Measurements from ENCODE around the gene PARD6G.

PARD6G gene

DNA sequence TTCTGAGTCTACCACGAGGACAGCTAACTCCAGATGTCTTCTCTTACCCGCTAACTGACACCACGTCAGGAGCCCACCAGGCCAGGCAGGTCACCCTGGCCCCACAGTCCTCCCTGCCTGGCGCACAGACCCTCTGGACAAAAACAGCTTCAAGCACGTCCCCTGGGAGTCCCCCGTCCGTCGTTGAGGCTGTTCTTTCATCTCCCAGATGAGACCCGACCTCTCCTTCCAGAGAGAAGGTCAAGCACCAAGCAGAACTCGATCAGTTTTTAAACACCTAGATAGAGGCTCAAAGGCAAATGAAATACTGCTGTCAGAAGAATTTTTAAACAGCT is 57.8 kb downstream of the PARD6G start:
- no peak for DNase-seq

DNA sequence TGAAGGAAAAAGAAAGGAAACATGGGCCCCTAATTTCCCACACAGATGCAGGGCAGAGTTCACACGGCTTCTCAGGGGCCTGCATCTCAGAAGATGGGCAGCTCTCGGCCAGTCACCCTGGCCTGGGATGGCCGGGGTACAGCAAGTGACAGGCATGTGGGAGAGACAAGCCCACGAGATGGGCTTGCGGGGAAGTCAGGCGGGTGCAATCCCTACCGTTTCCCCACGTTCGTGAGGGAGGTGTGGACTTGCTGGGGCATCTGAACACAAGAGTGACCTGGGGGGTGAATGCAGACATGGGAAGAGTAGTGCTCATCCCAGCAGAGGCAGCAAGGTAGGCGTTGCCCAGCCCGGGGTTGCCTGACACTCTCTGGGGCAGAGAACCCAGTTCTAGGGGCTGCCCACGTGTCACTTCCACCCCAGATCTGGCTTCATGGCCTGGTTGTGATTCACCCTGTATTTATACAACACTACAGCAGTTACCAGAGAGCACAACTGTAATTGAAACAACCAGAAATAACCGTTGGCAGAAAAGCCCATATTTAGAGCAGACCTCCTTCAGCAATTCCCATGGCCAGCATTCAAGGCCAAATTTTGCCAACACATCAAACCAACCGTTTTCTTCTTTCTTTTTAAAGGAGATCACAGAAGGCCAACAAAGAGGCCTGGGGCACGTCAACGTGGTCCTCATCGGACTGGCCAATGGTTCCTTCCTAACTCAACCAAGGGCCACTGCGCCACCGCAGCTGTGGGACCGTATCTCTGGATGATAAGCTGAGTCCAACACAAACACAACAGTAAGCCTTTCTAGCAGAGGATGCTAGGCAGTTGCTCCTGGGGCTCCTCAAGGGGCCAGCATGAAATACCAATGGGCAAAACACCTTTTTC is 58.4 kb downstream of the PARD6G start:
- DNase-seq, result no peak

GRCh38 chr18:80187956-80188642 is 59.2 kb downstream of the PARD6G start:
- no peak for DNase-seq

DNA sequence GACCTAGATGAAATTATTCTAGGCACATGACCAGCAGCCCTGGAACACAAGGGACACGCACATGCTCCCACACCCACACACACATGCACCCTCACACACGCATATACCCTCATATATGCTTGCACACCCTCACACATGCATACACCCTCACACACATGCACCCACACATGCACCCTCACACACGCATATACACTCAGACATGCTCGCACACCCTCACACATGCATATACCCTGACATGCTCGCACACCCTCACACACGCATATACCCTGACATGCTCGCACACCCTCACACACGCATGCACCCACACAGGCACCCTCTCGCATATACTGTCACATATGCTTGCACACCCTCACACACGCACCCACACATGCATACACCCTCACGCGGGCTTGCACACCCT is 61.8 kb downstream of the PARD6G start:
- DNase-seq, result no peak

DNA sequence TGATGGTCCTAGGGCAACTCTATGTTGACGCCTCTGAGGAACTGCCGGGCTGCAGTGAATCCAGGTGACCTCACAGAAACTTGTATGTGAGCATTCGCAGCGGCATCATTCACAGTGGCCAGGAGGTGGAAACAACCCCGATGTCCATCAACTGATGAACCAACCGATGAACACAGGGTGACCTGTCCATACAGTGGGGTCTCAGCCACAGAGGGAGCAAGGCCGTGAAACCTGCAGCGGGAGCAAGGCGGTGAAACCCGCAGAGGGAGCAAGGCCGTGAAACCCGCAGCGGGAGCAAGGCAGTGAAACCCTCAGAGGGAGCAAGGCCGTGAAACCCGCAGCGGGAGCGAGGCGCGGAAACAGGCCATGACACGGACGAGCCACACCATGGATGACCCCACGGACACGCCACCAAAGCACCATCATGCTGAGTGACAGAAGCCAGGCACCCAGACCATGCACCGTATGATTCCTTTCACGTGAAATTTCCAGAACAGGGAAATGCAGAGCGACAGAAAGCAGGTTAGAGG is 63.0 kb downstream of the PARD6G start:
- DNase-seq, result no peak

GRCh38 chr18:80183273-80184050 is 63.9 kb downstream of the PARD6G start:
- no peak for DNase-seq

GRCh38 chr18:80182855-80183254 is 64.5 kb downstream of the PARD6G start:
- no peak for DNase-seq

- no peak for DNase-seq
Observed at GRCh38 chr18:80181642-80182461, 65.5 kb downstream of the PARD6G start.

GRCh38 chr18:80180778-80181564 is 66.3 kb downstream of the PARD6G start:
- no peak for DNase-seq

DNA sequence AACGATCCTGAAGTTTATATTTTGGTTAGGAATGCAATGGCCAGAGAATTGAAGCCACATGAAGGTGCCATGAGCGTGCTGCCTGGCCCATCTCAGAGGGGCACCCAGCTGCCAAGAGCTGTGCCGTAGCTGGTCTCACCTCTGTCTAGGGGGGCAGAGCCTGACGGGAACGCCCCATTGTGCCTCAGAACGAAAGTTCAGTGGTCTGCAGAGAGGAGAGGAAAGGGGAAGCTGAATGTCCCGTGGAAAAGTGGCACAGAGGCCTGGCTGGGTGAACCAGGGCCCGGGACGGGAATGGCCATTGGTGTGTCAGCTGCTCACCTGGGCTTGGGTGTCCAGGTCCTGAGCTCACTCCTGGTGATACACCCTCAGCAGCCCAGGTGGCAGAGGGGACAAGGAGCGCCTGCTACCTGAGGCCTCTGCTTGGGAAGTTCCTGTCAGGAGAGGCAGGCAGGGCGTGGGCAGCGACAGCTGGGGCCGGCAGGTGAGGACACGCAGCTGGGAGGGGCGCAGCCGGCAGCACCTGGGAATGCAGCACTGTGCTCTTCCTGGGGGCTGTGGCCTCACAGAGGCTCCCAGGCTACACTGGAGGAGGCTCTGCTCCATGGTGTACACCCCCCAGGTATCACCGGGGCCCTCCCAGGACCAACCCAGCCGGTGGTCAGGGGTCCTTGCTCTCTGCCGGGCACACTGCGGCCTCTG is 67.3 kb downstream of the PARD6G start:
- DNase-seq, result no peak

DNA sequence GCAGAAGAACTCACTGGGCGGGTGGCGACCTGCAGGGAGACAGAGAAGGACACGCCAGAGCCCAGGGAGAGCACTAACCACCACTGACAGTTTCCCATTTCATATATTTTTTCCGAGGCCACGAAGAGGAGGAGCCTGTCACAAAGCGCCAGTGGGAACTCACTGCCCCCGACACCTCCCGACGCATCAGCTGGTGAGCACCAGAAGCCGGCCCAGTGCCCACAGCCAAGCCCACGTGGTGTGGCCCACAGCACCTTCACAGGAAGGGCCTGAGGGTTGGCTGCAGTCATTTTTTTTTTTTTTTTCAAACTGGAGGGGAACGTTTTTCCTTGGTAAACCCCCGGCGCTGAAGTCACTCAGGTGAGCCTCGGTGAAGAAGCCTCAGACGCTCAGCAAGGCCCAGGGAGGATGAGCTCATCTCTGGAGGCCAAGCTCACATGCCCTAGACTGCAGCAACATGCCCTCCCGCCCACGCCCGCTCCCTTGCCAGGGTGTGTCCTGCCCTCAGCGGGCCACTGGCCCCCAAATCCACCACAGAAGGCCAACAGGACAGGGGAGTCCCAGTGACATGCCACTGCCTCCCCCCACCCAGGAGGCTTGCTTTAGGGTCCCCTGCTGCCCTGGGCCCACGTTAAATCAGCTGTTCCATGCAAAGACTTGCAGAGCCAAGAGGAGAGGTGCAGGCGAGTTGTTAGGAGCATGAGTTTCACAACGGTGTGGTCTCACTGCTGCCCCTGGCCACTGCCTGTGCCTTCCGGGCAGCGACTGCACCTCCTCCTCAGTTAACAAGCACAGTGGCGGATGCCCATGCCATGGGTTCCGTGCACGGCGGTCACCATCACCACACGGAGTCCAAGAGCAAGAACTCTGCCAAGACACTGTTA is 68.1 kb downstream of the PARD6G start:
- no peak for DNase-seq

DNA sequence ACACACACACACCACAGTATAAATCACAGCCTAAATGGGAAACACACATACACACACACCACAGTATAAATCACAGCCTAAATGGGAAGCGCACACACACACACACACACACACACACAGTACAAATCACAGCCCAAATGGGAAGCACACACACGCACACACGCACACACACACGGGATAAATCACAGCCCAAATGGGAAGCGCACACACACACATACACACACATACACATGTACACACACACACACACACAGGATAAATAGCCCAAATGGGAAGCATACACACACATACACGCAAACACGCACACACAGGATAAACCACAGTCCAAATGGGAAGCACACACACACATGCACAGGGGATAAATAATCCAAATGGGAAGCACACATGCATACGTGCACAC is 70.2 kb downstream of the PARD6G start:
- DNase-seq, result no peak

DNA sequence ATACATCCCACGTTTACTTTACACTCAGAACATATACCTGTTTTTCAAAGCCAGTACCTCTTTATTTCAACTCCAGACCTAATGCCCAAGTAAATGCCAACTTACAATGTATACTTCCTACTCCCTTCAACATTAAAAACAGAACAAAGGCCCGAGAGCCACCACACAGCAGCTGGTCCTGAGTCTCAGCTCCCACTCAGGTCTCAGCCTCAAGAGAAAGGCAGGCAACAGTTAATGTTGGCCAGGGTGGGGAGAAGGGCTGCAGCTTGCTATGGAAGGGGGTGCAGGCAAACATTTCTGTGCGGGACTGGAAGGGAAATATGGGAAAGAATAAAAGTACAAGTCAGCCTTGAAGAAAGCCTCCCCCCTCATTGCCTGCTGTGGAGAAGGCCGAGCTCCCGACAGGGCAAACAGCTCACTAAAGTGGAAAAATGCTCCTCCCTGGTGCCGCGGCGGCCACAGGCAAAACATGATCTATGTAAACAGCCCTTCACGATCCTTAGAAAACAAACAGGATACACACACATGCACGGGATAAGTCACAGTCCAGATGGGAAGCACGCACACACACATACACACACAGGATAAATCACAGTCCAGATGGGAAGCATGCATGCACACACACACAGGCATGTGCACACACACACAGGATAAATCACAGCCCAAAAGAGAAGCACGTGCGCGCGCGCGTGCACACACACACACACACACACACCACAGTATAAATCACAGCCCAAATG is 70.8 kb downstream of the PARD6G start:
- no peak for DNase-seq

DNA sequence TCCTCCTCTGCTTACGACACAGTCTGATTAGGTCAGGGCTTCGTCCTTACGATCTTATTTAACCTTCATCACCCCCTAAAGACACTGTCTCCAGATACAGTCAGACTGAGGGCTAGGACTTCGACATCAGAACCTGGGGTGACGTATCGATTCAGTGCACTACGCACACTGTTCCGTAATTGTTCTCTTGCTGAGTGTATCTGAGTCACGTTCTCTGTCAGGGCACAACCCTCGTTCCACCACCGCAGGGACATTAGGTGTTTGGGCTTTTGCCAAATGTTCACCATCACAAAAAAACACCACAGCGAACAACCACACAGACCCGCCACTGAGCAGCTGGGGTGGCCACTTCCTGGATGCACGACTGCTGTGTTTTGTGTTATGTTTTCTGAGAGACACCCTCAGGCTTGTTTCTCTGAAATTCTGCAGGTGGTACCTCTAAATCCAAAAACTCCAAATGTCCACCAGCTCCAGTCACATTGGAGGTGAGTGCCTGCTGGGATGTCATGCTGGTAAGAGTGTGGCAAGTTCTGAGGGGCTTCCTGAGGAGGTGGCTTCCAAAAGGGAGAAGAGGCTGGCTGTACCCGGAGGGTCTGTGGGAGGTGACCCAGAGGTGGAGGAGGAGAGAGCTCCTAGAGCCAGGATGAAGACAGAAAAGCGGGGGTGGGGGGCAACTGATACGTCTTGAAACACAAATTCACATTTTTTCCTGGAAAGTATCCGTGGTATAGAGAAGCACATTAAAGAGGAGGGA is 71.7 kb downstream of the PARD6G start:
- DNase-seq, result no peak

- DNase-seq, result no peak
Observed at GRCh38 chr18:80173060-80173459, 74.3 kb downstream of the PARD6G start.

DNA sequence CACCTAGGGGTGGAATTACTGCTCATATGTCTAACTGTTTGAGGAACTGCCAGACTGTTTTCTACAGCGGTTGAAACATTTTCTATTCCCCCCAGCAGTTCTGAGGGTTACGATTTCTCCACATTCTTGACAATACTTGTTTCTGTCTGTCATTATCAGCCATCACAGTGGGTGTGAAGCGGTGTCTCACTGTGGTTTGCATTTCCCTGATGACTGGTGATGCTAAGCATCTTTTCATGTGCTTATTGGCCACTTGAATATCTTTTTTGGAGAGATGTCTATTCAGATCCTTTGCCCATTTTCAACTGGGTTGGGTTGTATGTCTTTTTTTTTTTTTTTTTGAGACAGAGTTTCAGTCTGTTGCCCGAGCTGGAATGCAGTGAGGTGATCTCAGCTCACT is 75.3 kb downstream of the PARD6G start:
- no peak for DNase-seq

DNA sequence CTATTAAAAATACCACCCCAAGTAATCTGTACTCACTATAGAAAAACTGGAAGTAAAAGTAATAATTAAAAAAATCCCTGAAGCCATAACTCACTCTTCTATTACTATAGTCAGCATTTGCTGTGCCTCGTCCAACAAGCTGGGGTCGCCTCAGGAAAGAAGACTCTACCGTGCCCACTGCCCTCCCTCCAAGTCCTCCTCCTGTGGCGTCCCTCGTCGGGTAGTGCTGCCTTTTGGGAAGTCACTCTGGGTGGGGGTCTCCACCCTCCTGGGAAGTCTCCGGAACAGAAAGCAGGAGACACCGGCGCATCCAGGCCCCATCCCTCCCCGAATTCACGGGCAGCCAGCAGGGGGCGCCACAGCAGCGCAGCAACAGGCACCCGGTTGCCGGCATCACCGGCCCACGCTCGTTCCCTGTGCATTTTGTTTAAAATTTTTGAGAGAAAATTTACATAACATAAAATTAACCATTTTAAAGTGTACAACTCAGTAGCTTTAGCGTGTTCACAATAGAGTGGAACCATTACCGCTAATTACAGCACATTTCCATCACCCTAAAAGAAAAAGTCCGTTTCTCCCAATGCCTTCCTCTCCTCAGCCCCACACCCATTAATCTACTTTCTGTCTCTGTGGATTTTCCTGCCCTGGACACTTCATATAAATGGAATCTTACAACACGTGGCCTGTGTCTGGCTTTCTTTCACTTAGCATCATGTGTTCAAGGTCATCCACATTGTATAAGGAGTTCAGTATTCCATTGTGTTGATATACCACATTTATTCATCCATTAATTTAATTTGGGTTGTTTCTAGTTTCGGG is 76.1 kb downstream of the PARD6G start:
- peak; percentile 54 for DNase-seq

All from HCEC 1CT (cell line).